AG04450 (cell line): ENCODE data around the gene NINJ1. TPM values are rescaled to one million over a fixed set of nuclear protein-coding genes. Genes with fewer than 3 reads are reported as not detected.

Experiments
- CTCF ChIA-PET: fragments of 300-600, 350-600 bp; formaldehyde crosslinking; extraction: SDS; loops from one replicate; lab custom pipeline; 2022; ENCODE audit warnings: antibody characterized with exemption, inconsistent platforms; lab: Charles Lee
- POLR2A ChIA-PET: fragments of 350-600 bp; formaldehyde crosslinking; extraction: SDS; loops from one replicate; lab custom pipeline; 2021; ENCODE audit warnings: antibody characterized with exemption, inconsistent platforms; lab: Yijun Ruan, JAX
- DNase-seq: peaks from one replicate; pipeline ENCODE4 v3.0.0-alpha.2; 2011; ENCODE audit warnings: low read depth, low spot score
- H3K27ac ChIP-seq: one replicate; pipeline ENCODE4 v1.5.1; 2012; ENCODE audit warnings: low read depth, low read length, control low read depth
- H3K27me3 ChIP-seq: one replicate; pipeline ENCODE4 v1.6.0; 2012; ENCODE audit warnings: low read length; ENCODE audit not compliant: control insufficient read depth, insufficient read depth
- H3K4me3 ChIP-seq: 2 replicates; pipeline ENCODE4 v1.5.1; 2011; ENCODE audit warnings: mild to moderate bottlenecking, low read depth, low read length, control low read depth
- H3K9me3 ChIP-seq: 2 replicates; pipeline ENCODE4 v1.5.1; 2012; ENCODE audit warnings: low read length; ENCODE audit not compliant: control insufficient read depth, insufficient read depth
- CTCF ChIP-seq: IDR thresholded peaks from 2 replicates; pipeline ENCODE4 v1.5.1; 2011; ENCODE audit warnings: low read depth, low read length, control low read depth, inconsistent platforms
- polyA plus RNA-seq: library from polyadenylated mRNA; depleted of rRNA; stranded (reverse); fragments of >200 nt; gene quantifications from 2 replicates; pipeline ENCODE4 v1.2.3, GENCODE V29; 2011

NINJ1 gene
- polyA plus RNA-seq, 1 experiment: 26.8 TPM

- no peak for DNase-seq
Measured at GRCh38 chr9:93121316-93122241, 12.5 kb downstream of the NINJ1 start.

GRCh38 chr9:93120846-93121315 is 13.2 kb downstream of the NINJ1 start:
- no peaks in the 10 kb centered on the region for H3K27me3 ChIP-seq
- no peak overlapping the region for H3K4me3 ChIP-seq
- CTCF ChIA-PET: interaction anchor here (1.7 to 3.7 kb wide), 3 partner anchors 12 to 184 kb away, joined by 6 to 53 read pairs (median 7); partner anchors contain the start of gene NINJ1
- POLR2A ChIA-PET: interaction anchor here (0.6 to 1.8 kb wide), 3 partner anchors 13 to 445 kb away, joined by 3 to 24 read pairs (median 4); partner anchors contain the start of gene NINJ1
- no peak for DNase-seq
- no peaks in the 10 kb centered on the region for H3K9me3 ChIP-seq
- H3K27ac ChIP-seq: no peak overlapping the region
- no peak for TF ChIP-seq CTCF

More at GRCh38 chr9:93121316-93122241, 12.5 kb downstream of the NINJ1 start:
- Histone ChIP-seq H3K4me3 (no peak overlapping the region), H3K9me3 (no peaks in the 10 kb centered on the region), H3K27ac (no peak overlapping the region), H3K27me3 (no peaks in the 10 kb centered on the region)
- ChIA-PET CTCF (no interaction called here), POLR2A (no interaction called here)
- no peak for TF ChIP-seq CTCF

GRCh38 chr9:93119953-93120845 is 13.9 kb downstream of the NINJ1 start:
- no peaks in the 10 kb centered on the region for H3K27me3 ChIP-seq
- peak overlapping the region; percentile 42 for H3K27ac ChIP-seq
- H3K9me3 ChIP-seq: no peaks in the 10 kb centered on the region
- CTCF ChIA-PET: interaction anchor here (1.0 to 3.7 kb wide), 9 partner anchors 9 to 447 kb away, joined by 3 to 53 read pairs (median 4); partner anchors contain the start of gene NINJ1
- POLR2A ChIA-PET: interaction anchor here (0.6 to 1.8 kb wide), 5 partner anchors 14 to 454 kb away, joined by 3 to 24 read pairs (median 4); partner anchors contain the start of gene NINJ1
- no peak overlapping the region for H3K4me3 ChIP-seq
- peak; percentile 56 for TF ChIP-seq CTCF
- peak; percentile 85 for DNase-seq

GRCh38 chr9:93119703-93119952 is 14.4 kb downstream of the NINJ1 start:
- CTCF ChIA-PET: interaction anchor here (1.0 to 3.7 kb wide), 9 partner anchors 9 to 447 kb away, joined by 3 to 53 read pairs (median 4); partner anchors contain the start of gene NINJ1
- H3K9me3 ChIP-seq: no peaks in the 10 kb centered on the region
- H3K27me3 ChIP-seq: no peaks in the 10 kb centered on the region
- peak overlapping the region; percentile 42 for H3K27ac ChIP-seq
- POLR2A ChIA-PET: interaction anchor here (0.8 to 1.8 kb wide), 3 partner anchors 14 to 447 kb away, joined by 4 to 24 read pairs (median 4); partner anchors contain the start of gene NINJ1
- TF ChIP-seq CTCF: no peak
- no peak overlapping the region for H3K4me3 ChIP-seq
- no peak for DNase-seq
